Liver (tissue), 9 donors: ENCODE measurements around the gene BARX2. TPM values are rescaled to one million over a fixed set of nuclear protein-coding genes. Genes with fewer than 3 reads are reported as not detected.

Experiments
- DNase-seq: peaks from one replicate; pipeline ENCODE4 v3.0.0-alpha.2; 2017; ENCODE audit warnings: low spot score
- H3K27ac ChIP-seq, 2 donors: one replicate each; pipeline ENCODE4 v1.7.0; 2013; ENCODE audit warnings: inconsistent platforms in 2 of 2, low read length in 2 of 2, control low read depth in 1 of 2, low read depth in 1 of 2, mild to moderate bottlenecking in 1 of 2
- H3K27me3 ChIP-seq, 4 donors: one replicate each; pipeline versions ENCODE4 v1.6.1 to v1.7.0; 2013; ENCODE audit warnings: low read length in 3 of 4, inconsistent platforms in 1 of 4, mild to moderate bottlenecking in 1 of 4, moderate library complexity in 1 of 4; ENCODE audit not compliant: control insufficient read depth in 4 of 4, insufficient read depth in 4 of 4
- H3K36me3 ChIP-seq, 4 donors: one replicate each; pipeline versions ENCODE4 v1.6.1 to v1.7.0; 2013; ENCODE audit warnings: low read length in 3 of 4, mild to moderate bottlenecking in 3 of 4, low read depth in 1 of 4, moderate library complexity in 1 of 4; ENCODE audit not compliant: control insufficient read depth in 4 of 4, insufficient read depth in 3 of 4
- H3K4me1 ChIP-seq, 4 donors: one replicate each; pipeline versions ENCODE4 v1.6.1 to v1.7.0; 2013; ENCODE audit warnings: low read length in 3 of 4, mild to moderate bottlenecking in 3 of 4, moderate library complexity in 1 of 4; ENCODE audit not compliant: control insufficient read depth in 4 of 4, insufficient read depth in 4 of 4
- H3K4me3 ChIP-seq, 3 donors: one replicate each; pipeline versions ENCODE4 v1.6.1 to v1.7.0; 2013; ENCODE audit warnings: low read length in 3 of 3, control low read depth in 1 of 3, low read depth in 1 of 3, mild to moderate bottlenecking in 1 of 3
- H3K9ac ChIP-seq, 2 donors: one replicate each; pipeline ENCODE4 v1.7.0; 2013; ENCODE audit warnings: low read length in 2 of 2, mild to moderate bottlenecking in 2 of 2, moderate library complexity in 2 of 2, control low read depth in 1 of 2, low read depth in 1 of 2
- H3K9me3 ChIP-seq, 4 donors: one replicate each; pipeline versions ENCODE4 v1.6.1 to v1.7.0; 2013; ENCODE audit warnings: low read length in 3 of 4; ENCODE audit not compliant: control insufficient read depth in 4 of 4
- EGR1 ChIP-seq, 2 donors: IDR thresholded peaks; 2 replicates each; pipeline ENCODE4 v1.6.1; 2016 to 2018; ENCODE audit warnings: antibody characterized with exemption in 2 of 2, low read depth in 2 of 2
- FOXA1 ChIP-seq: IDR thresholded peaks from 2 replicates; pipeline ENCODE4 v1.6.1; 2016; ENCODE audit warnings: antibody characterized with exemption
- FOXA2 ChIP-seq: IDR thresholded peaks from 2 replicates; pipeline ENCODE4 v1.6.1; 2016; ENCODE audit warnings: antibody characterized with exemption
- GABPA ChIP-seq, 2 donors: IDR thresholded peaks in 1 of 2; conservative IDR thresholded peaks in 1 of 2; 2 replicates each; pipeline ENCODE4 v1.6.1; 2016; ENCODE audit warnings: antibody characterized with exemption in 2 of 2, mild to moderate bottlenecking in 1 of 2, moderate library complexity in 1 of 2
- HNF4A ChIP-seq, 2 donors: conservative IDR thresholded peaks; 2 replicates each; pipeline ENCODE4 v1.6.1; 2016; ENCODE audit warnings: antibody characterized with exemption in 2 of 2, mild to moderate bottlenecking in 2 of 2
- HNF4G ChIP-seq: IDR thresholded peaks from 2 replicates; pipeline ENCODE4 v1.6.1; 2016; ENCODE audit warnings: antibody characterized with exemption
- JUND ChIP-seq, 2 donors: IDR thresholded peaks; 2 replicates each; pipeline ENCODE4 v1.6.1; 2016; ENCODE audit warnings: antibody characterized with exemption in 2 of 2
- NR2F2 ChIP-seq: IDR thresholded peaks from 2 replicates; pipeline ENCODE4 v1.6.1; 2016; ENCODE audit warnings: antibody characterized with exemption
- RAD21 ChIP-seq, 2 donors: IDR thresholded peaks; 2 replicates each; pipeline ENCODE4 v1.6.1; 2016; ENCODE audit warnings: antibody characterized with exemption in 2 of 2, mild to moderate bottlenecking in 2 of 2
- SP1 ChIP-seq: IDR thresholded peaks from 2 replicates; pipeline ENCODE4 v1.6.1; 2018; ENCODE audit warnings: antibody characterized with exemption, mild to moderate bottlenecking
- TAF1 ChIP-seq: conservative IDR thresholded peaks from 2 replicates; pipeline ENCODE4 v1.6.1; 2016; ENCODE audit warnings: antibody characterized with exemption, mild to moderate bottlenecking
- YY1 ChIP-seq: IDR thresholded peaks from 2 replicates; pipeline ENCODE4 v1.6.1; 2016; ENCODE audit warnings: antibody characterized with exemption, mild to moderate bottlenecking
- WGBS: extraction: QIAGEN DNeasy Blood & Tissue Kit; methylation state at CpG from one replicate; pipeline ENCODE4 v1.1.7; 2013; 5-methylcytosine and 5-hydroxymethylcytosine counted together
- polyA plus RNA-seq, 2 donors: library from polyadenylated mRNA; stranded (reverse) in 1 of 2; unstranded in 1 of 2; fragments of 200-250 nt in 1 of 2; fragments of >200 nt in 1 of 2; fragmentation: Nextera tagmentation in 1 of 2; extraction: Ambion mirVana in 1 of 2; gene quantifications; one replicate each; pipeline versions ENCODE4 v1.2.1 to v1.2.3, GENCODE V29; 2013 to 2015
- total RNA-seq, 2 donors: library from RNA; depleted of rRNA; stranded (reverse); fragments of >200 nt; gene quantifications; one replicate each; pipeline ENCODE4 v1.2.3, GENCODE V29; 2014
- TF ChIP-seq, protein P1 (sequence below): IDR thresholded peaks from 2 replicates; pipeline ENCODE4 v1.6.1; 2016; ENCODE audit warnings: antibody characterized with exemption
- TF ChIP-seq, protein P2 (sequence below): IDR thresholded peaks from 2 replicates; pipeline ENCODE4 v1.6.1; 2016; ENCODE audit warnings: antibody characterized with exemption
- TF ChIP-seq, protein P3 (sequence below): IDR thresholded peaks from 2 replicates; pipeline ENCODE4 v1.6.1; 2016; ENCODE audit warnings: antibody characterized with exemption
- TF ChIP-seq, protein P4 (sequence below): IDR thresholded peaks from 2 replicates; pipeline ENCODE4 v1.6.1; 2016; ENCODE audit warnings: antibody characterized with exemption, mild to moderate bottlenecking
- donor health status: healthy.
- donor health status: healthy.
- donor health status: healthy.
- donor health status: healthy.
- donor health status: healthy.

The BARX2 gene
- total and polyA plus RNA-seq, 4 donors: not detected

DNA sequence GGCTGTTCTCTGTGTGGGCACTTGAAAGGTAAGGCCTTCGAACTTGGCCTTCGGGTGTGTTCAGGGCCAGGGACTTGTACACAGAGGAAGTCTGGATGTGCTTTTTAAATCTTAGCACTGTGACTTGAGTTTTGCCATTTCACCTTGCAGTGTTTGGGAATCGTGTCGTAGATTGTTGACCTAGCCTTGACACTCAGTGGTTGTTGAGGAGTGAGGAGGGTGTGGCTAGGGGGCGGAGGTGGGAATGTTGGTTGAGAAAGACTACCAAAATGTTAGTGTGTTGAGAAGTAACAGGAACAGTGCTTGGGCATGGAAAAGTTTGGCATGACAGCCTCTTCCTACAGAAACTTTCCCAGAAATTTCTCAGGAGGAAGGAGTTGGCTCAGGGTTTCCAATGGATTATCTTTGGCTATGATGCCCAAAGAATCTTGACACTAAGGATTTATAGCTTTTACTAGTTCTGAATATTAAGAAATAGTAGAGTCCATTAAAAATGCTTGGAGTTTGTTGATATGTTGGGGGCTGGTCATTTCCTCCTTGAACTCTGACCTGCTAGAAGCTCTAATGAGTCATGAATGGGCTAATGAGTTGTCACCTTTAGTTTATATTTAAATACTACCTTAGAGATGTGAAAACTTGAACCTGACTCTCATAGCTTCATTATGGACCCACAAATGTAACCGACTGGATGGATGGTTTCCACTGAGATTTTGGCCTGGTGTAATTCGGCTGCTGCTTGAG, 40.6 kb downstream of the BARX2 start:
- TF ChIP-seq HNF4G (no peak), YY1 (no peak), TAF1 (no peak), EGR1 (IDR thresholded peaks at IDR 0.05; ENCODE audit: low read depth in 2 of 2) (no peak), GABPA (IDR thresholded peaks at IDR 0.05 in 1 of 2, conservative IDR thresholded peaks at IDR 0.05 in 1 of 2) (no peak), FOXA2 (no peak), HNF4A (conservative IDR thresholded peaks at IDR 0.05) (no peak), JUND (IDR thresholded peaks at IDR 0.05) (no peak), NR2F2 (no peak), FOXA1 (no peak), SP1 (no peak), RAD21 (IDR thresholded peaks at IDR 0.05) (no peak)
- TF ChIP-seq, protein P1, sequence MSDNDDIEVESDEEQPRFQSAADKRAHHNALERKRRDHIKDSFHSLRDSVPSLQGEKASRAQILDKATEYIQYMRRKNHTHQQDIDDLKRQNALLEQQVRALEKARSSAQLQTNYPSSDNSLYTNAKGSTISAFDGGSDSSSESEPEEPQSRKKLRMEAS: no peak
- TF ChIP-seq, protein P2, sequence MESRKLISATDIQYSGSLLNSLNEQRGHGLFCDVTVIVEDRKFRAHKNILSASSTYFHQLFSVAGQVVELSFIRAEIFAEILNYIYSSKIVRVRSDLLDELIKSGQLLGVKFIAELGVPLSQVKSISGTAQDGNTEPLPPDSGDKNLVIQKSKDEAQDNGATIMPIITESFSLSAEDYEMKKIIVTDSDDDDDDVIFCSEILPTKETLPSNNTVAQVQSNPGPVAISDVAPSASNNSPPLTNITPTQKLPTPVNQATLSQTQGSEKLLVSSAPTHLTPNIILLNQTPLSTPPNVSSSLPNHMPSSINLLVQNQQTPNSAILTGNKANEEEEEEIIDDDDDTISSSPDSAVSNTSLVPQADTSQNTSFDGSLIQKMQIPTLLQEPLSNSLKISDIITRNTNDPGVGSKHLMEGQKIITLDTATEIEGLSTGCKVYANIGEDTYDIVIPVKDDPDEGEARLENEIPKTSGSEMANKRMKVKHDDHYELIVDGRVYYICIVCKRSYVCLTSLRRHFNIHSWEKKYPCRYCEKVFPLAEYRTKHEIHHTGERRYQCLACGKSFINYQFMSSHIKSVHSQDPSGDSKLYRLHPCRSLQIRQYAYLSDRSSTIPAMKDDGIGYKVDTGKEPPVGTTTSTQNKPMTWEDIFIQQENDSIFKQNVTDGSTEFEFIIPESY: no peak
- TF ChIP-seq, protein P3, sequence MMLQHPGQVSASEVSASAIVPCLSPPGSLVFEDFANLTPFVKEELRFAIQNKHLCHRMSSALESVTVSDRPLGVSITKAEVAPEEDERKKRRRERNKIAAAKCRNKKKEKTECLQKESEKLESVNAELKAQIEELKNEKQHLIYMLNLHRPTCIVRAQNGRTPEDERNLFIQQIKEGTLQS: no peak
- TF ChIP-seq, protein P4, sequence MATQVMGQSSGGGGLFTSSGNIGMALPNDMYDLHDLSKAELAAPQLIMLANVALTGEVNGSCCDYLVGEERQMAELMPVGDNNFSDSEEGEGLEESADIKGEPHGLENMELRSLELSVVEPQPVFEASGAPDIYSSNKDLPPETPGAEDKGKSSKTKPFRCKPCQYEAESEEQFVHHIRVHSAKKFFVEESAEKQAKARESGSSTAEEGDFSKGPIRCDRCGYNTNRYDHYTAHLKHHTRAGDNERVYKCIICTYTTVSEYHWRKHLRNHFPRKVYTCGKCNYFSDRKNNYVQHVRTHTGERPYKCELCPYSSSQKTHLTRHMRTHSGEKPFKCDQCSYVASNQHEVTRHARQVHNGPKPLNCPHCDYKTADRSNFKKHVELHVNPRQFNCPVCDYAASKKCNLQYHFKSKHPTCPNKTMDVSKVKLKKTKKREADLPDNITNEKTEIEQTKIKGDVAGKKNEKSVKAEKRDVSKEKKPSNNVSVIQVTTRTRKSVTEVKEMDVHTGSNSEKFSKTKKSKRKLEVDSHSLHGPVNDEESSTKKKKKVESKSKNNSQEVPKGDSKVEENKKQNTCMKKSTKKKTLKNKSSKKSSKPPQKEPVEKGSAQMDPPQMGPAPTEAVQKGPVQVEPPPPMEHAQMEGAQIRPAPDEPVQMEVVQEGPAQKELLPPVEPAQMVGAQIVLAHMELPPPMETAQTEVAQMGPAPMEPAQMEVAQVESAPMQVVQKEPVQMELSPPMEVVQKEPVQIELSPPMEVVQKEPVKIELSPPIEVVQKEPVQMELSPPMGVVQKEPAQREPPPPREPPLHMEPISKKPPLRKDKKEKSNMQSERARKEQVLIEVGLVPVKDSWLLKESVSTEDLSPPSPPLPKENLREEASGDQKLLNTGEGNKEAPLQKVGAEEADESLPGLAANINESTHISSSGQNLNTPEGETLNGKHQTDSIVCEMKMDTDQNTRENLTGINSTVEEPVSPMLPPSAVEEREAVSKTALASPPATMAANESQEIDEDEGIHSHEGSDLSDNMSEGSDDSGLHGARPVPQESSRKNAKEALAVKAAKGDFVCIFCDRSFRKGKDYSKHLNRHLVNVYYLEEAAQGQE: no peak
- no peak overlapping the region for H3K27ac ChIP-seq
- H3K9me3 ChIP-seq: no peaks in the 10 kb centered on the region
- H3K4me3 ChIP-seq: no peak overlapping the region
- H3K27me3 ChIP-seq: no peaks in the 10 kb centered on the region
- no peaks in the 10 kb centered on the region for H3K4me1 ChIP-seq
- DNase-seq: no peak
- no peak overlapping the region for H3K9ac ChIP-seq
- H3K36me3 ChIP-seq: no peaks in the 10 kb centered on the region
- 89% methylated on average over 7 of the region's 7 CpGs for WGBS

DNA sequence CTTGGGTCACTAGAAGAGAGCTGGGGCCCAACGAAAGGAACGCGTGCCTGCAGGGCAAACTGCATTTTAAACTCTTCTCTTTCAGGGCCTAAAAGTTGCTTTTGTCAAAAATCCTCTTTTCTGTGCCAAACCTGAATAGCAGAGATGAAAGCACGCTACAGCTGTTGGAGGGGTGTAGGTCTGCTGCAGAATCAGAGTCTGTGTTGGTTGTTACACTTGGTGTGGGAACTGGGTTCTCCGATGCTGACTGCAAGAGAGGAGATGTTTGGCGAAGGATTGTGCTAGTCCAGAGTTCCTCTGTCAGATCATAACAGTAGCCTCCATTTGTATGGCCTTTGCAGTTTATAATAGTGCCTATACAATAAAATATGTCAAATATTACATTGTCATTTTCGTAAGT, 41.8 kb downstream of the BARX2 start:
- H3K9ac ChIP-seq: no peak overlapping the region
- no peaks in the 10 kb centered on the region for H3K4me1 ChIP-seq

More for the DNA sequence above, 41.8 kb downstream of the BARX2 start:
- no peak overlapping the region for H3K4me3 ChIP-seq
- H3K27ac ChIP-seq: no peak overlapping the region
- no peak for TF ChIP-seq EGR1 (IDR thresholded peaks at IDR 0.05; ENCODE audit: low read depth in 2 of 2)
- no peak for TF ChIP-seq GABPA (IDR thresholded peaks at IDR 0.05 in 1 of 2, conservative IDR thresholded peaks at IDR 0.05 in 1 of 2)
- TF ChIP-seq YY1: no peak
- no peak for TF ChIP-seq HNF4G
- TF ChIP-seq, protein P1: no peak
- H3K27me3 ChIP-seq: no peaks in the 10 kb centered on the region
- H3K36me3 ChIP-seq: no peaks in the 10 kb centered on the region
- DNase-seq: no peak
- WGBS: 91% methylated on average over 7 of the region's 7 CpGs
- H3K9me3 ChIP-seq: no peaks in the 10 kb centered on the region
